NK-92 (cell line): ENCODE measurements around the gene MTCP1.

Source experiments
- DNase-seq: peaks from one replicate; lab custom pipeline; 2025; ENCODE audit not compliant: unreplicated experiment; lab: John Stamatoyannopoulos, UW

Gene MTCP1

GRCh38 chrX:155070975-155071693 is at the start of gene MTCP1, which contains the start of the genes BRCC3 and CMC4:
MTCP1 (minus strand) TSS chrX:155071136; CDS start chrX:155066010, 5,126 bp downstream.
BRCC3 (plus strand) TSS chrX:155071508; CDS start chrX:155071528, 20 bp downstream.
CMC4 (minus strand) TSS chrX:155071136; CDS start chrX:155064023, 7,113 bp downstream.
- no peak for DNase-seq

- DNase-seq, result no peak
These were observed 44.4 kb upstream of the MTCP1 start for GRCh38 chrX:155115174-155115819.

- no peak for DNase-seq
These were observed 42.2 kb upstream of the MTCP1 start for GRCh38 chrX:155113097-155113496.

GRCh38 chrX:155112171-155112570 is 41.2 kb upstream of the MTCP1 start:
- DNase-seq, result no peak

GRCh38 chrX:155108427-155108826 is 37.5 kb upstream of the MTCP1 start:
- DNase-seq, result no peak

- DNase-seq, result no peak
These were observed 35.0 kb upstream of the MTCP1 start for GRCh38 chrX:155105919-155106318.

GRCh38 chrX:155094468-155095061 is 23.6 kb upstream of the MTCP1 start:
- DNase-seq, result no peak

- DNase-seq, result no peak
These were observed 16.2 kb upstream of the MTCP1 start for GRCh38 chrX:155086961-155087735.

- no peak for DNase-seq
These were observed 15.4 kb upstream of the MTCP1 start for GRCh38 chrX:155086202-155086840.

GRCh38 chrX:155071694-155072280 is 851 bp upstream of the MTCP1 start:
- no peak for DNase-seq

- no peak for DNase-seq
These were observed 317 bp downstream of the MTCP1 start for GRCh38 chrX:155070663-155070974.

GRCh38 chrX:155070038-155070437 is 898 bp downstream of the MTCP1 start:
- DNase-seq, result no peak

- DNase-seq, result no peak
These were observed 1.5 kb downstream of the MTCP1 start for GRCh38 chrX:155069414-155069813.

- no peak for DNase-seq
These were observed 2.8 kb downstream of the MTCP1 start for GRCh38 chrX:155068165-155068564.

GRCh38 chrX:155065035-155065734 is 5.8 kb downstream of the MTCP1 start:
- DNase-seq, result no peak

GRCh38 chrX:155061760-155062159 is 9.2 kb downstream of the MTCP1 start:
- DNase-seq, result no peak

GRCh38 chrX:155056877-155057792 is 13.8 kb downstream of the MTCP1 start:
- no peak for DNase-seq

- DNase-seq, result no peak
These were observed 14.5 kb downstream of the MTCP1 start for GRCh38 chrX:155056471-155056870.

GRCh38 chrX:155055494-155055893 is 15.4 kb downstream of the MTCP1 start:
- DNase-seq, result no peak
